NCI-H1092 (cell line): ENCODE measurements around the gene C9orf50.
"Not testable (repeated sequence)": the region's sequence is repeated elsewhere in the genome, so short reads cannot be mapped to it uniquely, and the experiment has no call there.

Experiments
- DNase-seq: peaks from one replicate; lab custom pipeline; 2025; lab: John Stamatoyannopoulos, UW

Gene C9orf50

DNA sequence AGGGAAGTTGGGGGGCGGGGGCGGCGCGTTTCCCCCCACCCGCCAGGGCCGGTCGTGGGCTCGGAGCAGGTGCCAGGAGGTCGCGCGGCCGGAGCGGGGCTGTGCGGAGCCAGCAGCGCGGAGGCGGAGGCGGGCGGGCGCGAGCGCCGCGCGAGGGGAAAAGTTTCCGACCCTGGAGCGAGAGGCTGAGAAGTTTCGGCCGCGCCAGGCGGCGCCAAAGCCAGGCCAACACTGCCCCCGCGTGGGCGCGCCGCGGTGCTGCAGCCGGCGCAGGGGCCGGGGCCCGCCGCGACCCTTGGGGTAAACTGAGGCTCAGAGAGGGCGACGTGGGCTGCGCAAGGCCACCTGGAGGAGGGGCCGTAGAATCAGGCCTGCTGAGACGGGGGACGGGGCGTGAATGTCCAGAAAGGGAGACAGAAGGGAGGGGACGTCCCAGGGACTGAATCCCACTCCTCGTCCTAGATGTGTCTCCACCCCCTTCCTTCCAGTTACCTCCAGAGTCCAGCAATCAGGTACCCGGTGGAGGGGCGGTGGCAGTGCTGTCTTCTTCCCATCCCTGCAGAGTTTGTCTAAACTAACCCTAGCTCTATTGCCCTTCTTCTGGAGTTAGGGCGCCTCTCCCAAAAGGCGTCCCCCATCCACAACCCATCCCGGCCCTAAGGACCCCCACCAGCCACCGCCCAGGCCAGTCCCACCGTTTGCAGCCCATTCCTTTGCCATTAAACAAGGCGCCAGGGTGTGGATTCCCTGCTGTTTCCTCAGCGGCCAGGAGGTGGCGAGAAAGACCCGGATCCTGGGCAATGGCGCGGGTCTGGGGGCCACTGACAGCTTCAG lies 10.2 kb downstream of the C9orf50 start:
- peak; percentile 29 for DNase-seq

DNA sequence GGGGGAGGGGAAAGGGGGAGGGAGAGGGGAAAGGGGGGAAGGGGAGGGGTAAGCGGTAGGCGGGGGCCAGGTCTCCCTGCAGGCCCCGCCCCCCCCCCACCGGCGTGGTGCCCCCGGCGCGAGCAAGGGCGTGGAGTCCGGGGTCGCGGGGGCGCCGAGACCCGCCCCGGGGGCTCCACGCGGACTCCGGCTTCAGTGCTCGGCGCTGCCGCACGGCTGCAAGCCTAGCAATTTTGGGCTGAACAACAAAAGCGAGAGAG lies 10.8 kb downstream of the C9orf50 start:
- DNase-seq, result no peak

DNA sequence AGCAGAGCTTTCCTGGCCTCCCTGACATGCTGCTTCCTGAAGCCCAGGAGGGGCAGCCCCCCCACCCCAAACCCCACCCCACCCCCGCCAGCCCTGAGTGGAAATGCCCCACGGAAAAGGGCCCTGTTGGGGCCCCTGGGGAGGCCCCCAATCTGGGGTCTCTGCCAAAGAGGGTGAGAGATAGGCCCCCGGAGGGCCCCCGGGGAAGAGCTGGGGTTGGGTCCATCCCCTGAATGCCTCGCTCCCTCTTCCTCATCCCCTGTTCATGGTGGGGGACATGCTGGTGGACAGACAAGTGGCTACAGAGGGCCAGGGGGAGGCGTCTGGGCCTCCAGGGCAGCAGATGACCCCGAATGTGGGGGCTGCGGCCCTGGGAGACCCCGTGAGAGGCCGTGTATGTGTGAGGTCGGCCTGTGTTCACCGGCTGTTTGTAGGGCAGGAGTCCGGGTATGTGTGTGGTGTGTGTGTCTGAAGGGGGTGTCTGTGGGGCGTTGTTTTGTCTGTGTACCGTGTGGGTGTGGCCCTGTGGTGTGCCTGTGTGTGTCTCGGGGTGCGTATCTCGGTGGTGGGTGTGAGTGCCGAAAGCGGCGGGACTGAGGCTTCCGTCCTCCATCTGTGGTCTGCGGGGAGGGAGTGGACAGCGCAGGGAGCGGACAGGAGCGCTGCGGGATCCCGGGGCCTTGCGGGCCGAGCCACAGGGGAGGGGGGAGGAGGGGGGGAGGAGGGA lies 11.3 kb downstream of the C9orf50 start:
- DNase-seq, result no peak

DNA sequence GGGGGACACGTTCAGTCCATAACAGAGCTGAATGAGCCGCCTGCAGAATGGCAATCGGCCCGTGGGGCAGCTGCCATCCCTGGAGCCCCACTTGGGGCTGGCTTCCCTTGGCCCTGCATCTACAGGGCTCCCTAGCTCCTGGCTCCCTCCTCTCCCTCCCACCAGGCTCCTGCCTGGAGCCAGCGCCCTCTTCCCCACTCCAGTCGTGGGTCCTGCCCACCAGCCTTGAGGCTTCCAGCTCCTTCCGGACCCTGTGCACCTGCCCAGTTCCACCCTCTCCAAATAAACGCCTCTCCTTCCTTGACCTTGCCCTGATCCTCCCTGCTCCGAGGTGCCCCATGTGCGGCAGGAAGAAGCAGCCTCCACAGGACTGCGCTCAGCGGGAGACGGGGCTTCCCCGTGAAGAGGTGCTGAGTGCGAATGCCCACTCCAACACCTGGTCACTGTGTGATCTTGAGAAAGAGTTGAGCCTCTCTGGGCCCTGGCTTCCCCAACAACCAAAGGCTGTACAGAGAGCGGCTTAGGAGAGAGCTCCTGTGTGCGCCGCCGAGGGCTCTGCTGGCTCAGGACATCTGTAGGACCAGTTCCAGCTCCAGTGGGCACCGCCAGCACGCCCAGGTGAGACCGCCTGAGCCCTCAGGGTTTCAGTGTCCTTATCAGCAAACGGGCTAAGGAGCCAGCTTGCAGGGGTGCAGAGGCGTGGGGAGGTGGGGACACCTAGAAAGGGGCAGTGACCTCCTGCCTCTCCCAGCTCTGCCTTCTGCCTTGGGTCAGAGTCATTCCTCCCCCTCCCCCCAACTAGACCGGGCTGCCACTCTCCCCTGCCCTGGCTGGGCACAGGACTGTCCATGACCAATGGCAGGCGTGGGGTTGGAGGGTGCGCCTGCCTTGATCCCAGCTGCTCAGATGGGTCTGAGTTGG lies 12.1 kb downstream of the C9orf50 start:
- no peak for DNase-seq

DNA sequence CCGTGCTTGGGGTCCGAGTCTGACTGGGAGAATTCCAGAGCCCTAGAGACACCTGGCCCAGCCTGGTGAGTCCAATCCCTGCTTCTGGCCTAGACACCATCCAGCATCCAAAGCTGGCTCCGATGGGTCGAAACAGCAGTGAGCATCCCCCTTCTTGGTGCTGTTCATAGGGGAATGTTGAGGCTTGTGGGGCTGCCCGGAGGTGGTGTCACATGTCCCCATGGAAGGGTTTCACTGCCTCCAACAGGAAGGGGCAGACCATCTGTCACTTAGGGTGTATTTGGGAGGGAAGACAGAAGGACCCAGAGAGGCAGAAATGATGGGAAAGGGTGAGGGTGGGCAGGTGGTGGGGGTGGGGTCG lies 13.9 kb downstream of the C9orf50 start:
- no peak for DNase-seq

DNA sequence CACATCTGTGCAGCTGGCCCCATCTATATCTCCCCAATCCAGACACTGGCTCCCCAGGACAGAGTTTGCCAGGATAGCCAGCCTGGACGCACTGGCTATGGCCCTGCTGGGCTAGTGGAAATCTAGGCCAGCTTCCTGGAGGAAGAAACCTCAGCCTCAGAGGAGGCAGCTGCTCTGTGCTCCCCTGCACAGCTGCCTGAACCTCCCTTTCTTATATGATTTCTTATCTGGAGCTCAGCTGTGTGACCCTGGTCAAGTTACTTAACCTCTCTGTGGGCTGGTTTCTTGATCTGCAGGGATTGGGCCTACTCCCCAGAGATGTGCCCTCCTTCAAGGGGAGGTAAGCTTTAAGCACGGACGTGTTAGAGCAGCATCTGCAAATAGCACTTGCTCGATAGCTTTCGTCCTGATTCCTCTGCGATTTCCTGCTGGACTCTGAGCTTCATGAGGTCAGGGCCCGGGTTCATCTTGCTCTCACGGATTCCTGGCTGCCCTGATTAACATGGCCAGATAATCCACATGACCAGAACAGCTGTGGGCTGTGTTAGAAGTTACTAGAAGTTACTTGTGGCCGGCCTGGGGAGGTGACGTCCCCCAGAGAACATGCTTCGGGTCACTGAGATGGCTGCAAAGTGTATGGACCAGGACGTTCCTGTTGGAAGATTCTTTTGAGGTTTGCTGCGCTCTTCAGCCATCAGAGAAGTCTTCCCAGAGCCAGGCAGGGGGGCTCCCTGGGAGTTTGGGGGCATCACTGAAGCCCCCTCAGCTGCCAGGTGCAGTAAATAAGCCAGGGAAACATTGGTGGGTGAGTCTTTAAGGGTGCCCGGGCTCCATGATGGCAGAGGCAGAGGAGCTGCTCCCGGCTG lies 14.5 kb downstream of the C9orf50 start:
- no peak for DNase-seq

DNA sequence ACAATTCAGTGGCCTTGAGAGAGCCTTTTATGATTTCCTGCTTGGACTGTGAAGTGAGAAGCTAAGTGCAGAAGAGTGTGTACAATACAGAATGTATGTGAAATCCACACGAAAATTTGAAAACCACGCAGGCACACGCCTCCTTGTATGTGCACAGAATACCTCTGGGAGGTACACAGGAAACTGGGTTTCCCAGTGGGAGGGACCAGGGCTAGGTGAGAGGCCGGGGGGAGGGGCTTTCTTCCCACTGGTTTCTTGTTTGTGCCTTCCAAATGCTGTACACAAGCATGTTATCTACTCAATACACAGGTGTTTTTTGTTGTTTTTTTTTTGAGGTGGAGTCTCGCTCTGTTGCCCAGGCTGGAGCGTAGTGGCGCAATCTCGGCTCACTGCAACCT lies 16.1 kb downstream of the C9orf50 start:
- DNase-seq, result no peak

DNA sequence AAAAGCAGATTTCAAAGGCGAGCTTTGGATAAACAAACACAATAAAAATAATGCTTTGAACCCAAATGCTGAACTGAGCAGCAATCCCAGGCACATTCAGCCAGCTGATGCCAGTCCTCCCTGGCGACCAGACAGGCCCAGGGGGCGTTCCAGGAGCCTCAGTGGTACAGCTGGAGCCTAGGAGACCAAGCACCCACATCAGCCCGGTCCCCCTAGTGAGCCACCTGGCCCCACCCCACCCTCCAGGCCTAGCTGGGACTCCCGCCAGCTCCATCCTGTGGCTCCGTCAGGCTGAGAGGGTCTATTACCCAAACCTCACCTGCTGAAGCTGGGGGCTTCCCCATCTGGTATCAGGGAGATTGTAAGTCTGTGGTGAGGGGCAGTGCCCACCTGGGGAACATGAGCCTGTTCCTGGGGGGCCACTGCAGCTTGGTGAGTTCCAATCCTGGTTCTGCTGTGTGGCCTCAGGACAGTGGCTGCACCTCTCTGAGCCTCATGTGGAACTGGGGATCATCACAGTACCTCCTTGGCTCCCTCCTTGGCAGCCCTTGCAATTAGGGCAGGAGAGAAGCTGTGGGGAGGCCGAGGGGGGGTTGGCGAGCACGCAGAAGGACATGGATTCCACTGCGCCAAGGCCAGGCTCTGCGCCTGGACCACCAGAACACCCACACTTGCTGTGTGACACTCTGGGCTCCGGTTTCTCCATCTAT lies 16.7 kb downstream of the C9orf50 start:
- DNase-seq, result no peak

DNA sequence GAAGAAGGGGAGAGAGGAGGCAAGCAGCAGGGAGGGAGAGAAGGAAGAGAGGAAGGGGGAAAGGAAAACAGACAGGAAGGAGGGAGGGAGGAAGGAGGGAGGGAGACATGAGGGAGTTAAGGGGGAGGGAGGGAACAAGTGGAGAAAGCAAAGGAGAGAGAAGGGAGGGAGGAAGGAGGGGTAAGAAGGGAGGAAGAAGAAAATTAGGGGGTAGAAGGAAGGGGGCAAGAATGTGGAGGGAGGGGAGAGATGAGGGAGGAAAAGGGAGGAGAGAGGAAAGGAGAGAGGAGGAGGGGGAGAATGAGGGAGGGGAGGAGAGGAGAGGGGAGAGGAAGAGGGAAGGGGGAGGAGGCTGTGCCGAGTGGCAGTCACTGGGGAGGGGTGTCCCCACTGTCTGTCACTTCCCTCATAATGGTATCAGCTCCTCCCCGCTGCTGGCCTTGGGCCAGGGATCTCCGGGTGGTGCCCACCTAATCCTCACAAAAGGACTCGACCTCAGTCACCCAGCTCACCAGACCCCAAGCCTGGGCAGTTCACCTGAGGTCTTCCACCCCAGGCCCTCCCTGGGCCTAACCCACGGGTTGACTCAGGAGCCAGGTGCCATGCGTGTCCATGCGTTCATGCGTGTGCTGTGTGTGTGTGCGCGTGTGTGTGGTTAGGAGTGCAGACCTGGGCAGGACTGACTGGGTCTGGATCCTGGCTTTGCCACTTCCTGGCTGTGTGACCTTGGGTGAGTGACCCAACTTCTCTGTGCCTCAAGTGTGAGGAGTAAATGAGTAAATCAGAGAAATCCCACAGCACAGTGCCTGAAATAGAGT lies 18.1 kb downstream of the C9orf50 start:
- DNase-seq, result no peak

DNA sequence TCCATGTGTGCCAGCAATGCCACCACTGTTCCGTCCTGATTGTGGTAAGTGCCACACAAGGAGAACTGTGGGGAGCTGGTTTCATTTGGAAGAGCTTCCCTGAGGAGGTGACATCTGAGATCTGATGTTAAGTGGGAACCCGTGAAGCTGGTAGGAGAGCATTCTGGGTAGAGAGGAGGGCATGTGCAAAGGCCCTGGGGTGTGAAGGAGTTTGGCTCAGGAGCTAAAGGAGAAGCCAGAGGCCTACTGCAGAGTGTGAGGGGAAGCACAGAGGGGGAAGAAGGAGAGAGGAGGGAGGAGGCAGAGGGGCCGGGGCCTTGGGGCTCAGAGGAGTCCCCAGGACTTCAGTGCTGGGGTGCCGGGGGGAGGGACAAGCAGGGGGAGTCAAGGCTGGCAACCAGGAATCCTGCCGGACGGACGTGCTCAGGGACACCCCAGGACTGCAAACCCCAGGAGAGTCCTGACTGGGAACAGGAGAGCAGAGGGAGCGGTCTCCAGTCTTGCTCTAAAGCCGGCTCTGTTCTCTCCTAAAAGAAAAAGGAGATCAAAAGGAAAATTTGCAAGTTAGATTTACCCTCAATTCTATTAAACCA lies 19.7 kb downstream of the C9orf50 start:
- DNase-seq, result no peak

DNA sequence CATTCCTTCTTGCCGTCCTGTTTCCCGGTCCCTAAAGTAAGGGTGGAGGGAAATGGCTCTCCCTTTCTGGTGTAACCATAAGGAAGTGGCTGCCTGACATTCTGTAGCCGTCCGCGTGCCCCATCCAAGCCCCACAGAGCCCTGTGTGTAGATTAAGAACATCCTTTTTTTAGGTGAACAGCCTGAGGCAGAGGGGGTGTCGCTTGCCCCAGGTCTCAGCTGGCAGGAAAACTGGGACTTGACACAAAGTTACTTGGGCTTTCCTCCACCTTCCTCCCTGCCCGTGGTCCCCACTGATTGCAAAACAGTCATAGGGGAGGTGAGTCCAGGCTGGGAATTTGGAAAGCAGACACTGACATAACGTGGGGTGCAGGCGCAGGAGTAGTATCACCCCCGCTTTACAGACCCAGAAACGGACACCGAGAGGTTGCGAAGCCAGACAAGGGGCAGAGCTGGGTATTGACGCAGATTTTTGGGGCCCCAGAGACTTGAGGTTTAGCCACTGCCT lies 22.8 kb downstream of the C9orf50 start:
- DNase-seq, result no peak

DNA sequence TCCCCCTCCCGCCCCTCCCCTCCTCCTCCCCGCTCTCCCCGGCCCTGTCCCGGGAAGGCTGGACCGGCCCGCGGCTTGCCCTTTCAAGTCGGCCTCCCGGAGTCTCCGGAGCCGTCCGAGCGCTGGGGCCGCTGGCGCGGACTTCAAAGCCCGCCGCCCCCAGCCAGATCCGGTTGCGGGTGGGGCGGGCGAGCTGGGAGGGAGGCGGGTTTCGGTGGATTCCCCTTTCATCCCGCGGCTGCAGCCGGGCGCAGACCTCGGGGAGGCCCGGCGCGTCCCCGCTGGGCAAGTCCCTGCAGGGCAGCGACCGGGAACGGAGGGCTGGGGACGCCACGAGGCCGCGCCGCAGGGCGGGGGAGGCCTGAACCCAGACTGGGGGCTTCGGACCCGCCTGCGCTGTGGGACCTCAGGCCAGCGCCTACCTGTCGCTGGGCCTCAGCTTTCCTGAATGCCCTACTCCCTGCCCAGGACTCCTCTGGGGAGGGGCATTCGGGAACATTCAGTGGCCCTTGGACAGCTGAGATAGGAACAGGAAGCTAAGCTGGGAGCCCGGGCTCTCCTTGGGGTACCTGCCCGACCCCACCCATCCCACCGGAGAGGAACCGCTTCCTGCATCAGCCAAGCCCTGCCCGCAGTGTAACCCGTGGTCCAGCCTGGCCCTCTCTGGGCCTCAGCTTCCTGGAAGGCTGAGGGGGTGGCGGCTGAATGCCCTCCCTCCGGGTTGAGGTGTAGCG lies 23.4 kb downstream of the C9orf50 start:
- DNase-seq, result no peak

DNA sequence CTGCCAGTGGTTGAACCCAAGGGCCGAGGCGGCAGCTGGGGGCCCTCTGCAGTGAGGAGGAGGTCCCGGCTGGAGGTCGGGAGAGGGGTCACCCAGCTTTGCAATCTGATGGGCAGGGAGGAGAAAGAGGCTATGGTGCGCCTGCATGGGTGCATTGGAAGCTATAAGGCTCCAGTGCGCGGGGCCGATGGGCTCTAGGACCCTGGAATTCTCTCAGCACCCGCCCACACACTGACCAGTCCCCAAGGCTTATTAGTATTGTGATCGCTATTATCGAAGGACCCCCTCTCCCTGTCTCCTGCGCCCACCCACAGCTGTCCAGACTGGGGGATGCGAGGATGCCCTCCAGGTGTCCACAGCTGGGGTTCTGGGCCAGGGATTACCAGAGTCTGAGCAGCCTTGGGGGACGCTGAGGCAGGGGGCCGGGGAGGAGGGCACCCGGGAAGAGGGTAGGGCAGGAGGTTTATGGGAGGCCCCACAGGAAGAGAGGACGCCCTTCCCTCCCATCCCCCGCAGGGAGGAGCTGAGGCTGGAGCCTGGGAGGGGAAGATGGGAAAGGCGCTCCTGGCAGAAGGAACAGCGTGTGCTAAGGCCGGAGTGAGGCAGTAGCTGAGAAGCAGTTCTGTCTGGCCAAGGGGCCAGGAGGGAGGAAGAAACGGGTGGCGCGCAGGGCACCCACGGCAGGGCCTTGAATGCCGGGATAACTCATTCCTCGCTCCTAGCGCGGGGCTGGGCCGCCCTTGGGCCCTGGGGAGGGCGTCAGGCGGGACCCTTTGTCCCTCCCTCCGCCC lies 24.2 kb downstream of the C9orf50 start:
- no peak for DNase-seq

DNA sequence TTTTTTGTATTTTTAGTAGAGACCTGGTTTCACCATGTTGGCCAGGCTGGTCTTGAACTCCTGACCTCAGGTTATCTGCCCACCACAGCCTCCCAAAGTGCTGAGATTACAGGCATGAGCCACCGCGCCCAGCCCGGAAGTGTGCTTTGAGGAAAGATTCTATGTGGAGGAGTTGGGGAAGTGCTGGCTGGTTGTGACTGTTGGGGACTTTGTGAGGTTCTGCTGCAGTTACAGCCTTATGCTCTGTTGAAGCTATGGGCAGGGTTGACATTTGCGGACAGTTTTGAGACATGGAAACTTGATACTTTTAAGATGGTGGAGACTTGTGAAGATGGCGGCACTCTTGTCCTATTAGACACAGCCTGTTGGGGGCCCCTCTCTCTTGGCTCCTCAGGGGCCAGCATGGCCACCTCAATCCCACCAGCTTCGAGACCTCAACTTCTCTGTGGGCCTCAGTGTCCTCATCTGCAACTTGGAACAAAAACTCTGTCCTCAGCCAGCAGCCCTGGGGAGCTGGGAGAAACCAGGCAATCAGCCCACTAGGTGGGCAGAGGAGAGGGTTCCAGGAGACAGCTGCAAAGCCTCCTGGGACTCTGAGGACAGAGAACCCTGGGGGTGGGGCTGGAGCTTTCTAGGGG lies 24.9 kb downstream of the C9orf50 start:
- DNase-seq, result no peak

DNA sequence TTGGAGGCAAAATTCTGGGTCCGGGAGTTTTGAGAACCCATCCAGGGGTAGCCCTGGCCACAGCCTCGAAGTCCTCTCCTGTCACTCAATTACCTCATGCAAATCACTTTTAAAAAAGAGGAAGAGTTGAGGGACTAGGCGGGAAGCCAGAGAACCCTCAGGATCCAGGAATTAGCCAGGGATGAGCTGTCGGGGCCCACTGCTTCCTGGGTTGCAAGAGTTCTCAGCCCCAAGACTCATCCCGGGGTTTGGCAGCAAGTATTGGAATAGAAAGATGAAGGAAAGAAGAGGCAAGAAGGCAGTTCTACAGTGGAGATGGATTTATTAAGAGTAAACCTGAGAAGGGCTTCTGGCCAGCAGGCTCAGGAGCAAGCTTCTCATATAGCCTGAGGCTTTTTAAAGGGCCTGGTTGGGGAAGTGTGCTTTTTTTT lies 25.6 kb downstream of the C9orf50 start:
- DNase-seq, result no peak

DNA sequence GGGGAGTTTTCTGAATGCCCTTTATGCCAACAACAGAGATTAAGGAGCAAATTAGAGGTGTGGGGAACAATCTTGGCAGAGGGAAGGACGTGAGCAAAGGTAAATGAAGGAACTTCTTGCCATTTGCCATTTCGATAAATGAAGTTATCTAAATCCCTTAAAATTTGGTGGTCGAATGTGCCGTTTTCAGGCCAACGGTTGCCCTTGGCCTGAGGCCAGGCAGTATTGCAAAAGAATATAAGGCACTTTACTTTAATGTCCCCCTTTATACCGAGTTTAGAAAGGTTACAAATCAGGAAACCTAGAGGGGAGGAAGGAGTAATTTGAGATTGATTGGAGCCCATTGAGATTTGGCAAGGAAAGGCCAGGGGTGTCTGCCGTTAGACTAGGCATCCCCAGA lies 26.3 kb downstream of the C9orf50 start:
- no peak for DNase-seq

DNA sequence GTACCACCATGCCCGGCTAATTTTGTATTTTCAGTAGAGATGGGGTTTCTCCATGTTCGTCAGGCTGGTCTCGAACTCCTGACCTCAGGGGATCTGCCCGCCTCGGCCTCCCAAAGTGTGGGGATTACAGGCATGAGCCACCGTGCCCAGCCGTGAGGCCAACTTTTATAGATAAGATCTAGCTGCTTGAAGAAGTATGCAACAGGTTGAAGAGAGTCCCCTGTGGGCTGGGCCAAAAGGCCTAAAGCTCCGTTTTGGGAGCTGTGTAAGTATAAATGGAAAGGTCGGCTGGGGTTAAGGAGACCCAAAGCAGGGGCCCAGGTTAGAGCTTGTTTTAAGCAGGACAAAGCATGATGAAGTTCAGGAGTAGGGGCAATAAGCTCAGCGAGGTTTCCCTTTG lies 28.1 kb downstream of the C9orf50 start:
- DNase-seq, result not testable (repeated sequence)

DNA sequence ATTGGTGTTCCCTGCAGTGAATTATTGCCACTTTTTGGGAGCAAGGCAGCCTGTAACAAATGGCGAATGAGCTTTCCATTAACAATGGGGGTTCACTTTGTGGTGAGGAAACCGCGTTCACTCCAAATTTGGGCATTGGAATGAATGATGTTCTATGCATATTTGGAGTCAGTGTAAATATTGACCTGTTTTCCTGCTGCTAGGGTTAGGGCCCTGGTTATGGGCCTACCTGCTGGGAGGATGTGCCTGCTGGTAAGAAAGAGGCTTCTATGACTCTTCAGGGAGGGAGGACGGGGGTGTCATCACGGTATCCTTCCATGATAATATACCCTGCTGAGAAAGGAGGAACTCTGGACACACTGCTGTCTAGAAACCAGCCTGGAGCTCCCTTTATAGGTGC lies 29.0 kb downstream of the C9orf50 start:
- no peak for DNase-seq
